T-helper 1 cell treated with Interleukin-12 subunit alpha and Interleukin-12 subunit beta and Interleukin-4 antibody, amounts not matched to agents 30 ng/mL and 1 ng/mL, for 36 hours (primary cell): Measurements from ENCODE around the gene KRTAP22-2. TPM values are rescaled to one million over a fixed set of nuclear protein-coding genes. Genes with fewer than 3 reads are reported as not detected.

ENCODE experiments used
- intact Hi-C: fragments of 100-400 bp; cut with micrococcal nuclease; formaldehyde crosslinking; loops from one replicate; pipeline ENCODE4 v1.15.1; 2024
- total RNA-seq: library from RNA; stranded (reverse); gene quantifications from 2 replicates; pipeline ENCODE4 v1.2.3, GENCODE V29; 2022

KRTAP22-2 gene
- total RNA-seq, 1 donor from 2014 or later = not detected

GRCh38 chr21:30563072-30563471 is 27.1 kb downstream of the KRTAP22-2 start:
- intact Hi-C loops = no loop called here

GRCh38 chr21:30561957-30562356 is 28.2 kb downstream of the KRTAP22-2 start:
- intact Hi-C loops = no loop called here

GRCh38 chr21:30561264-30561895 is 28.8 kb downstream of the KRTAP22-2 start, which contains the start of gene KRTAP19-7:
Gene KRTAP19-7 (minus strand): TSS chr21:30561314. CDS start chr21:30561289, 25 bp downstream.
- intact Hi-C loops = no loop called here

- intact Hi-C loops = no loop called here
These were observed 35.1 kb downstream of the KRTAP22-2 start for GRCh38 chr21:30555095-30555494.

GRCh38 chr21:30552782-30553181 is 37.4 kb downstream of the KRTAP22-2 start:
- intact Hi-C loops = no loop called here

- intact Hi-C loops = no loop called here
These were observed 48.4 kb downstream of the KRTAP22-2 start, which contains the start of gene KRTAP19-6 for GRCh38 chr21:30541764-30542163. Gene KRTAP19-6 (minus strand): TSS chr21:30541864. CDS start chr21:30541833, 31 bp downstream.

Other genes with a start within 250 kb of the KRTAP22-2 start
- gene KRTAP23-1, start 241.8 kb downstream of the KRTAP22-2 start, total RNA-seq = not detected in 2 replicates
- gene KRTAP13-2, start 218.1 kb downstream of the KRTAP22-2 start, total RNA-seq = not detected in 2 replicates
- gene KRTAP13-1, start 194.4 kb downstream of the KRTAP22-2 start, total RNA-seq = not detected in 2 replicates
- gene KRTAP13-3, start 164.5 kb downstream of the KRTAP22-2 start, total RNA-seq = not detected in 2 replicates
- not detected in 2 replicates for gene KRTAP13-4, start 160.2 kb downstream of the KRTAP22-2 start, total RNA-seq
- not detected in 2 replicates for gene KRTAP15-1, start 150.1 kb downstream of the KRTAP22-2 start, total RNA-seq
- not detected in 2 replicates for gene KRTAP19-1, start 110.0 kb downstream of the KRTAP22-2 start, total RNA-seq
- gene KRTAP19-2, start 103.0 kb downstream of the KRTAP22-2 start, total RNA-seq = not detected in 2 replicates
- gene KRTAP19-3, start 98.4 kb downstream of the KRTAP22-2 start, total RNA-seq = not detected in 2 replicates
- not detected in 2 replicates for gene KRTAP19-4, start 93.2 kb downstream of the KRTAP22-2 start, total RNA-seq
- not detected in 2 replicates for gene KRTAP19-5, start 88.3 kb downstream of the KRTAP22-2 start, total RNA-seq
- not detected in 2 replicates for gene KRTAP19-6, start 48.5 kb downstream of the KRTAP22-2 start, total RNA-seq
- not detected in 2 replicates for gene KRTAP19-7, start 29.1 kb downstream of the KRTAP22-2 start, total RNA-seq
- gene KRTAP6-3, start 2.0 kb upstream of the KRTAP22-2 start, total RNA-seq = not detected in 2 replicates
- gene KRTAP6-2, start 8.5 kb upstream of the KRTAP22-2 start, total RNA-seq = not detected in 2 replicates
- not detected in 2 replicates for gene KRTAP22-1, start 10.7 kb upstream of the KRTAP22-2 start, total RNA-seq
- not detected in 2 replicates for gene KRTAP6-1, start 23.5 kb upstream of the KRTAP22-2 start, total RNA-seq
- gene KRTAP20-1, start 26.0 kb upstream of the KRTAP22-2 start, total RNA-seq = not detected in 2 replicates
- not detected in 2 replicates for gene KRTAP20-4, start 30.2 kb upstream of the KRTAP22-2 start, total RNA-seq
- not detected in 2 replicates for gene KRTAP20-2, start 44.8 kb upstream of the KRTAP22-2 start, total RNA-seq
- gene KRTAP20-3, start 52.5 kb upstream of the KRTAP22-2 start, total RNA-seq = not detected in 2 replicates
- gene KRTAP21-3, start 128.4 kb upstream of the KRTAP22-2 start, total RNA-seq = not detected in 2 replicates
- gene KRTAP21-2, start 156.9 kb upstream of the KRTAP22-2 start, total RNA-seq = not detected in 2 replicates
- not detected in 2 replicates for gene KRTAP21-1, start 165.0 kb upstream of the KRTAP22-2 start, total RNA-seq
- gene KRTAP8-1, start 222.9 kb upstream of the KRTAP22-2 start, total RNA-seq = not detected in 2 replicates
- gene KRTAP7-1, start 239.4 kb upstream of the KRTAP22-2 start, total RNA-seq = not detected in 2 replicates